ENCODE measurements around the gene RAI2. TPM values are rescaled to one million over a fixed set of nuclear protein-coding genes. Genes with fewer than 3 reads are reported as not detected.

RAI2 gene
- total RNA-seq, 1 experiment from 2014 or later = 0.77 TPM

DNA sequence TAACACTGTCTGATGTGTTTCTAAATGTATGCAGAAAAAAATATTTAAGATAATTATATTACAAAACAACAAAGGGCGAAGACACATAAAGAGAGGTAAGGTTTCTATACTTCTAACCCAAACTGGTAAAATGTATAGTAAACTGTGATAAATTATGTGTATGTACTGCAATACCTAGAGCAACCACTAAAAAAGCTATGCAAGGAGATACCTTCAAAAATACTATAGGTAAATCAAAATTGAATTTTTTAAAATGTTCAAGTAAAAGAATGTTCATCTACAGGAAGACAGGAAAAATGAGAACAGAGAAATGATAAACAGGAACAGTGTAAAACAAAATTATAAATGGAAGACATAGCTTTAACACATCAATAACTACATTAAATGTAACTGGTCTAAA is 27.3 kb upstream of the RAI2 start (continued):
- TF ChIP-seq MYBL2 (CRISPR knock-in tag; IDR thresholded peaks at IDR 0.05) = no peak

DNA sequence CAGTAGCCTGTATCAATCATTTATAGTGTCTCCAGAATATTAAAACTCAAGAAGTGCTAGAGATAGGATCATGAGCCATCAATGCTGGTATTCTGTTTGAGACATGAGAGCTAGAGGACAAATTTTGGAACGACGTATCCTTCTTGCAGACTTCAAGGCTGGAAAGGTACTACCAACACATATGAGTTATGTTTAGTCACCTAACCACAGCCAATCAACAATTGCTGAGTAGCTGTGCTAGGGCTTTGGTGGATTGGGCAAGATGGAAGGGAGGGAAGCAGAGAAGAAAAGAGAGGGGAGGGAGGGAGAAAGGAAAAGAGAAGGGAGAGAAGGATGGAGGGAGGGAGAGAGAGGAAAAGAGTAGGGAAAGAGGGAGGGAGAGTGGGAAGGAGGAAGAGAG is 21.6 kb upstream of the RAI2 start:
- ATAC-seq (no peak), DNase-seq (ENCODE audit: low spot score) (no peak)
- no peak overlapping the region for H3K27ac Mint-ChIP-seq
- TF ChIP-seq ETV6 (CRISPR knock-in tag; IDR thresholded peaks at IDR 0.05) = no peak
- TF ChIP-seq, protein P1, sequence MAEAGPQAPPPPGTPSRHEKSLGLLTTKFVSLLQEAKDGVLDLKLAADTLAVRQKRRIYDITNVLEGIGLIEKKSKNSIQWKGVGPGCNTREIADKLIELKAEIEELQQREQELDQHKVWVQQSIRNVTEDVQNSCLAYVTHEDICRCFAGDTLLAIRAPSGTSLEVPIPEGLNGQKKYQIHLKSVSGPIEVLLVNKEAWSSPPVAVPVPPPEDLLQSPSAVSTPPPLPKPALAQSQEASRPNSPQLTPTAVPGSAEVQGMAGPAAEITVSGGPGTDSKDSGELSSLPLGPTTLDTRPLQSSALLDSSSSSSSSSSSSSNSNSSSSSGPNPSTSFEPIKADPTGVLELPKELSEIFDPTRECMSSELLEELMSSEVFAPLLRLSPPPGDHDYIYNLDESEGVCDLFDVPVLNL (CRISPR knock-in tag; IDR thresholded peaks at IDR 0.05; ENCODE audit: borderline replicate concordance, low read depth) = no peak
- no peak for TF ChIP-seq ATF1 (CRISPR knock-in tag; IDR thresholded peaks at IDR 0.05)
- TF ChIP-seq ZNF263 (CRISPR knock-in tag; IDR thresholded peaks at IDR 0.05; ENCODE audit: low read depth) = no peak
- TF ChIP-seq ZNF416 (CRISPR knock-in tag; IDR thresholded peaks at IDR 0.05) = no peak
- no peak for TF ChIP-seq SP1 (CRISPR knock-in tag; conservative IDR thresholded peaks at IDR 0.05)
- TF ChIP-seq, protein P2, sequence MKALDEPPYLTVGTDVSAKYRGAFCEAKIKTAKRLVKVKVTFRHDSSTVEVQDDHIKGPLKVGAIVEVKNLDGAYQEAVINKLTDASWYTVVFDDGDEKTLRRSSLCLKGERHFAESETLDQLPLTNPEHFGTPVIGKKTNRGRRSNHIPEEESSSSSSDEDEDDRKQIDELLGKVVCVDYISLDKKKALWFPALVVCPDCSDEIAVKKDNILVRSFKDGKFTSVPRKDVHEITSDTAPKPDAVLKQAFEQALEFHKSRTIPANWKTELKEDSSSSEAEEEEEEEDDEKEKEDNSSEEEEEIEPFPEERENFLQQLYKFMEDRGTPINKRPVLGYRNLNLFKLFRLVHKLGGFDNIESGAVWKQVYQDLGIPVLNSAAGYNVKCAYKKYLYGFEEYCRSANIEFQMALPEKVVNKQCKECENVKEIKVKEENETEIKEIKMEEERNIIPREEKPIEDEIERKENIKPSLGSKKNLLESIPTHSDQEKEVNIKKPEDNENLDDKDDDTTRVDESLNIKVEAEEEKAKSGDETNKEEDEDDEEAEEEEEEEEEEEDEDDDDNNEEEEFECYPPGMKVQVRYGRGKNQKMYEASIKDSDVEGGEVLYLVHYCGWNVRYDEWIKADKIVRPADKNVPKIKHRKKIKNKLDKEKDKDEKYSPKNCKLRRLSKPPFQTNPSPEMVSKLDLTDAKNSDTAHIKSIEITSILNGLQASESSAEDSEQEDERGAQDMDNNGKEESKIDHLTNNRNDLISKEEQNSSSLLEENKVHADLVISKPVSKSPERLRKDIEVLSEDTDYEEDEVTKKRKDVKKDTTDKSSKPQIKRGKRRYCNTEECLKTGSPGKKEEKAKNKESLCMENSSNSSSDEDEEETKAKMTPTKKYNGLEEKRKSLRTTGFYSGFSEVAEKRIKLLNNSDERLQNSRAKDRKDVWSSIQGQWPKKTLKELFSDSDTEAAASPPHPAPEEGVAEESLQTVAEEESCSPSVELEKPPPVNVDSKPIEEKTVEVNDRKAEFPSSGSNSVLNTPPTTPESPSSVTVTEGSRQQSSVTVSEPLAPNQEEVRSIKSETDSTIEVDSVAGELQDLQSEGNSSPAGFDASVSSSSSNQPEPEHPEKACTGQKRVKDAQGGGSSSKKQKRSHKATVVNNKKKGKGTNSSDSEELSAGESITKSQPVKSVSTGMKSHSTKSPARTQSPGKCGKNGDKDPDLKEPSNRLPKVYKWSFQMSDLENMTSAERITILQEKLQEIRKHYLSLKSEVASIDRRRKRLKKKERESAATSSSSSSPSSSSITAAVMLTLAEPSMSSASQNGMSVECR (CRISPR knock-in tag; IDR thresholded peaks at IDR 0.05; ENCODE audit: borderline replicate concordance) = no peak
- TF ChIP-seq ZNF121 (CRISPR knock-in tag; IDR thresholded peaks at IDR 0.05) = no peak
- no peak for TF ChIP-seq ZNF671 (CRISPR knock-in tag; IDR thresholded peaks at IDR 0.05)
- no peak for TF ChIP-seq OVOL2 (CRISPR knock-in tag; IDR thresholded peaks at IDR 0.05; ENCODE audit: borderline replicate concordance)
- no peak for TF ChIP-seq RELA (CRISPR knock-in tag; IDR thresholded peaks at IDR 0.05; ENCODE audit: borderline replicate concordance)
- no peak for TF ChIP-seq SMAD3 (CRISPR knock-in tag; IDR thresholded peaks at IDR 0.05; ENCODE audit: borderline replicate concordance)
- TF ChIP-seq, protein P3, sequence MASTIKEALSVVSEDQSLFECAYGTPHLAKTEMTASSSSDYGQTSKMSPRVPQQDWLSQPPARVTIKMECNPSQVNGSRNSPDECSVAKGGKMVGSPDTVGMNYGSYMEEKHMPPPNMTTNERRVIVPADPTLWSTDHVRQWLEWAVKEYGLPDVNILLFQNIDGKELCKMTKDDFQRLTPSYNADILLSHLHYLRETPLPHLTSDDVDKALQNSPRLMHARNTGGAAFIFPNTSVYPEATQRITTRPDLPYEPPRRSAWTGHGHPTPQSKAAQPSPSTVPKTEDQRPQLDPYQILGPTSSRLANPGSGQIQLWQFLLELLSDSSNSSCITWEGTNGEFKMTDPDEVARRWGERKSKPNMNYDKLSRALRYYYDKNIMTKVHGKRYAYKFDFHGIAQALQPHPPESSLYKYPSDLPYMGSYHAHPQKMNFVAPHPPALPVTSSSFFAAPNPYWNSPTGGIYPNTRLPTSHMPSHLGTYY (CRISPR knock-in tag; IDR thresholded peaks at IDR 0.05) = no peak
- no peak for TF ChIP-seq TEAD1 (CRISPR knock-in tag; IDR thresholded peaks at IDR 0.05)
- TF ChIP-seq SOX15 (CRISPR knock-in tag; IDR thresholded peaks at IDR 0.05) = no peak
- no peak for TF ChIP-seq CREM (CRISPR knock-in tag; IDR thresholded peaks at IDR 0.05)
- TF ChIP-seq IRF2 (CRISPR knock-in tag; IDR thresholded peaks at IDR 0.05; ENCODE audit: borderline replicate concordance, low read depth) = no peak
- TF ChIP-seq, protein P4, sequence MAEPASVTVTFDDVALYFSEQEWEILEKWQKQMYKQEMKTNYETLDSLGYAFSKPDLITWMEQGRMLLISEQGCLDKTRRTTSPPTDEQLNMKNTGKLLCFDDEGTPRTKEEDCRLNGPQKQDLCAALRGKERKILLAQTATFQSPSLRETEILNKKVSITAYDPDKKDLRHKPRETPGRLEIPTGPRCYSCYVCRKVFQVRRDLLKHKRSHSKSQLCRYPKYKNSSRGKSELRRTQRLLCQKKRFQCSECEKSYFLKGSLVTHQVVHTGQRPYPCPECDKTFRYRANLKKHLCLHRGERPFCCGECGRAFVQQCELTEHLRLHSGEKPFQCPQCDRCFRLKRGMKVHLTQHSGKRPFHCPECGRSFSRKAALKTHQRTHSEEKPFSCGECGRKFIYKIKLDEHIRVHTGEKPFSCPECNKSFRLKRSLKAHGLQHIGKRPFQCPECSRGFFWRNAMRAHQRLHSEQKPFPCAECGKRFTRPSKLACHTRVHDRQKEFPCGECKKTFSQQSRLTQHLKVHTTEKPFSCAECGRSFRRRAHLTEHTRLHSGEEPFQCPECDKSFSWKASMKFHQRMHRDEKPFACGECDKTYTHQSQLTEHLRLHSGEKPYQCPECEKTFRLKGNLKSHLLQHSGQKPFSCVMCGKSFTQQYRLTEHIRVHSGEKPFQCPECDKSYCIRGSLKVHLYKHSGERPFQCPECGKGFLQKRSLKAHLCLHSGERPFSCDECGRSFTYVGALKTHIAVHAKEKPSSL (CRISPR knock-in tag; conservative IDR thresholded peaks at IDR 0.05) = no peak
- TF ChIP-seq ZNF423 (CRISPR knock-in tag; IDR thresholded peaks at IDR 0.05) = no peak
- TF ChIP-seq, protein P5, sequence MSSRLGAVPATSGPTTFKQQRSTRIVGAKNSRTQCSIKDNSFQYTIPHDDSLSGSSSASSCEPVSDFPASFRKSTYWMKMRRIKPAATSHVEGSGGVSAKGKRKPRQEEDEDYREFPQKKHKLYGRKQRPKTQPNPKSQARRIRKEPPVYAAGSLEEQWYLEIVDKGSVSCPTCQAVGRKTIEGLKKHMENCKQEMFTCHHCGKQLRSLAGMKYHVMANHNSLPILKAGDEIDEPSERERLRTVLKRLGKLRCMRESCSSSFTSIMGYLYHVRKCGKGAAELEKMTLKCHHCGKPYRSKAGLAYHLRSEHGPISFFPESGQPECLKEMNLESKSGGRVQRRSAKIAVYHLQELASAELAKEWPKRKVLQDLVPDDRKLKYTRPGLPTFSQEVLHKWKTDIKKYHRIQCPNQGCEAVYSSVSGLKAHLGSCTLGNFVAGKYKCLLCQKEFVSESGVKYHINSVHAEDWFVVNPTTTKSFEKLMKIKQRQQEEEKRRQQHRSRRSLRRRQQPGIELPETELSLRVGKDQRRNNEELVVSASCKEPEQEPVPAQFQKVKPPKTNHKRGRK (CRISPR knock-in tag; IDR thresholded peaks at IDR 0.05; ENCODE audit: borderline replicate concordance) = no peak
- H3K36me3 Mint-ChIP-seq = no peaks in the 10 kb centered on the region
- peaks cover 27% of the 10 kb centered on the region for H3K27me3 Mint-ChIP-seq (ENCODE audit: low read depth)
- H3K4me1 Mint-ChIP-seq = no peaks in the 10 kb centered on the region
- POLR2A ChIA-PET = no interaction called here
- CTCF ChIA-PET = no interaction called here
- H3K4me3 Mint-ChIP-seq = no peak overlapping the region
- H3K9me3 Mint-ChIP-seq = no peaks in the 10 kb centered on the region
